Measurements from ENCODE around the gene CLCNKA.
"Not testable (repeated sequence)": the region's sequence is repeated elsewhere in the genome, so short reads cannot be mapped to it uniquely, and the experiment has no call there.

The CLCNKA gene

GRCh38 chr1:16061989-16062686 is 40.3 kb downstream of the CLCNKA start:
- H3K9ac ChIP-seq (ENCODE audit: low read depth, low read length); H3K27ac ChIP-seq (ENCODE audit: low read length); H3K36me3 ChIP-seq (ENCODE audit: insufficient read depth, low read depth, low read length); H3K27me3 ChIP-seq (ENCODE audit: insufficient read depth, low read length); H3K9me3 ChIP-seq (ENCODE audit: insufficient read depth, low read depth, low read length); H3K4me3 ChIP-seq (ENCODE audit: low read length); H3K4me1 ChIP-seq (ENCODE audit: insufficient read depth, low read length): not testable (repeated sequence)

GRCh38 chr1:16062687-16063075 is 40.8 kb downstream of the CLCNKA start:
- H3K27me3 ChIP-seq (ENCODE audit: insufficient read depth, low read length); H3K9ac ChIP-seq (ENCODE audit: low read depth, low read length); H3K27ac ChIP-seq (ENCODE audit: low read length); H3K4me3 ChIP-seq (ENCODE audit: low read length); H3K9me3 ChIP-seq (ENCODE audit: insufficient read depth, low read depth, low read length); H3K36me3 ChIP-seq (ENCODE audit: insufficient read depth, low read depth, low read length); H3K4me1 ChIP-seq (ENCODE audit: insufficient read depth, low read length): not testable (repeated sequence)

DNA sequence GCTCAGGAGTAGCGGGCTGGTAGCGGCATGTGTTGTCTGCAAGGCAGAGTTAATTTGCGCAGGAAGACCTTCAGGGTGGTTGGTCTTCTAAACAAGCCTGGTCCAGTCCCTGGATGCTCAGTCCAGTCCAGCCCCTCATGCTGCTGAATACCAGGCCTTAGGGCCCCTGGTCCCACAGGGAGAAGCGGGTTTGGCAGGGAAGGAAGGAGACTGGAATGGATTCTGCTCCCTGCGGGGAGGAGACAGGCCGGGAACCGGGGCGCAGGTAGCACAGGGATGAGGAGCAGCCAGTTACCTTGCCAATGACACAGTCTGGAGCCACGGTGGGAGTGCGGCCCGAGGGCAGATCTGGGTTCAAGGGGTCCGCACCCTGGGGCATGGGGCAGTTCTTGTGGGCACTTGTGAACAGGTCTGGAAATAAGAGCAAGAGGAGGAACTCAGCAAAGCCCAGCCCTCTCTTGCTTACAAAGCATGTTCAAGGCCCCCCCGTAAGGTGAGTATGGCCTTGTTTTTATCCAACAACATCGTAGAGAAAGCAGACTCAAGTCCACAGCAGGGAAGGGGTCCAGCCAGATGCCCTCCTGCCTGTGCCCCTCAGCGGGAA is 41.5 kb downstream of the CLCNKA start:
- Histone ChIP-seq H3K27me3 (ENCODE audit: insufficient read depth, low read length) (peaks cover 7% of the 10 kb centered on the region; the same call in 1 of the 2 replicates), H3K4me1 (ENCODE audit: insufficient read depth, low read length) (peaks cover 2% of the 10 kb centered on the region; the same call in 1 of the 2 replicates), H3K9me3 (ENCODE audit: insufficient read depth, low read depth, low read length) (no peaks in the 10 kb centered on the region), H3K9ac (ENCODE audit: low read depth, low read length) (no peak overlapping the region), H3K4me3 (ENCODE audit: low read length) (no peak overlapping the region), H3K27ac (ENCODE audit: low read length) (no peak overlapping the region), H3K36me3 (ENCODE audit: insufficient read depth, low read depth, low read length) (no peaks in the 10 kb centered on the region)

DNA sequence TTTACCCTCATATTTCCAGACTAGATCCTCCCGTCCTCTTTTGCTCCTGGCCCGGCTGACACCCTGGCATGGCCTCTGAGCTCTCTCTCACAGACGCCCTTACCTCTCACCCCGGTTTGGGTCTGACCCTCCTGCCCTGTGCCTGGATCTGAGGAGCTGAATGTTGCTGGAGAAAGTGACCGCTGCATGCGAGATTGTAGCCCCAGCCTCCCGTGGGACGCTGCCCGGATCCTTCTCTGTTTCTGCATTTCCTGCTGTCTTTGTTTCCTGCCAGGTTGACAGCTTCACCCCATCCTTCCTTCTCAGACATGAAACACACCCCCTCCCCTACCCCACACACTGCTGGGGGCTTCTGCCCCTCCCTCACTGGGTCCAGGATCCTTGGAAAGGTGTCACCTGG is 42.1 kb downstream of the CLCNKA start:
- H3K9me3 ChIP-seq (ENCODE audit: insufficient read depth, low read depth, low read length), result no peaks in the 10 kb centered on the region
- H3K4me1 ChIP-seq (ENCODE audit: insufficient read depth, low read length), result peaks cover 2% of the 10 kb centered on the region; the same call in 1 of the 2 replicates
- H3K36me3 ChIP-seq (ENCODE audit: insufficient read depth, low read depth, low read length), result no peaks in the 10 kb centered on the region
- H3K4me3 ChIP-seq (ENCODE audit: low read length), result no peak overlapping the region
- no peak overlapping the region for H3K27ac ChIP-seq (ENCODE audit: low read length)
- H3K9ac ChIP-seq (ENCODE audit: low read depth, low read length), result no peak overlapping the region
- peaks cover 7% of the 10 kb centered on the region; the same call in 1 of the 2 replicates for H3K27me3 ChIP-seq (ENCODE audit: insufficient read depth, low read length)

- H3K36me3 ChIP-seq (ENCODE audit: insufficient read depth, low read depth, low read length), result no peaks in the 10 kb centered on the region
- H3K9me3 ChIP-seq (ENCODE audit: insufficient read depth, low read depth, low read length), result no peaks in the 10 kb centered on the region
- no peak overlapping the region for H3K4me3 ChIP-seq (ENCODE audit: low read length)
- no peak overlapping the region for H3K27ac ChIP-seq (ENCODE audit: low read length)
- no peak overlapping the region for H3K9ac ChIP-seq (ENCODE audit: low read depth, low read length)
- peaks cover 2% of the 10 kb centered on the region; the same call in 1 of the 2 replicates for H3K4me1 ChIP-seq (ENCODE audit: insufficient read depth, low read length)
- peaks cover 7% of the 10 kb centered on the region; the same call in 1 of the 2 replicates for H3K27me3 ChIP-seq (ENCODE audit: insufficient read depth, low read length)
Observed at GRCh38 chr1:16064536-16065268, 42.9 kb downstream of the CLCNKA start.

GRCh38 chr1:16065269-16065576 is 43.4 kb downstream of the CLCNKA start:
- Histone ChIP-seq H3K27ac (ENCODE audit: low read length) (no peak overlapping the region), H3K27me3 (ENCODE audit: insufficient read depth, low read length) (peaks cover 7% of the 10 kb centered on the region; the same call in 1 of the 2 replicates), H3K9me3 (ENCODE audit: insufficient read depth, low read depth, low read length) (no peaks in the 10 kb centered on the region), H3K9ac (ENCODE audit: low read depth, low read length) (no peak overlapping the region), H3K4me3 (ENCODE audit: low read length) (no peak overlapping the region), H3K4me1 (ENCODE audit: insufficient read depth, low read length) (peaks cover 2% of the 10 kb centered on the region; the same call in 1 of the 2 replicates), H3K36me3 (ENCODE audit: insufficient read depth, low read depth, low read length) (no peaks in the 10 kb centered on the region)

- Histone ChIP-seq H3K4me1 (ENCODE audit: insufficient read depth, low read length) (peaks cover 2% of the 10 kb centered on the region; the same call in 1 of the 2 replicates), H3K4me3 (ENCODE audit: low read length) (no peak overlapping the region), H3K27me3 (ENCODE audit: insufficient read depth, low read length) (peaks cover 12% of the 10 kb centered on the region; the same call in 1 of the 2 replicates), H3K36me3 (ENCODE audit: insufficient read depth, low read depth, low read length) (no peaks in the 10 kb centered on the region), H3K27ac (ENCODE audit: low read length) (no peak overlapping the region), H3K9ac (ENCODE audit: low read depth, low read length) (no peak overlapping the region), H3K9me3 (ENCODE audit: insufficient read depth, low read depth, low read length) (no peaks in the 10 kb centered on the region)
Observed at GRCh38 chr1:16066245-16066644, 44.4 kb downstream of the CLCNKA start.

GRCh38 chr1:16067127-16067768 is 45.4 kb downstream of the CLCNKA start:
- Histone ChIP-seq H3K36me3 (ENCODE audit: insufficient read depth, low read depth, low read length) (no peaks in the 10 kb centered on the region), H3K9me3 (ENCODE audit: insufficient read depth, low read depth, low read length) (no peaks in the 10 kb centered on the region), H3K27ac (ENCODE audit: low read length) (no peak overlapping the region), H3K9ac (ENCODE audit: low read depth, low read length) (no peak overlapping the region), H3K27me3 (ENCODE audit: insufficient read depth, low read length) (peaks cover 22% of the 10 kb centered on the region), H3K4me3 (ENCODE audit: low read length) (no peak overlapping the region), H3K4me1 (ENCODE audit: insufficient read depth, low read length) (peaks cover 3% of the 10 kb centered on the region; the same call in 1 of the 2 replicates)

- H3K4me3 ChIP-seq (ENCODE audit: low read length), result no peak overlapping the region
- no peaks in the 10 kb centered on the region for H3K9me3 ChIP-seq (ENCODE audit: insufficient read depth, low read depth, low read length)
- no peaks in the 10 kb centered on the region for H3K36me3 ChIP-seq (ENCODE audit: insufficient read depth, low read depth, low read length)
- no peak overlapping the region for H3K27ac ChIP-seq (ENCODE audit: low read length)
- peaks cover 8% of the 10 kb centered on the region; the same call in 1 of the 2 replicates for H3K4me1 ChIP-seq (ENCODE audit: insufficient read depth, low read length)
- H3K27me3 ChIP-seq (ENCODE audit: insufficient read depth, low read length), result peaks cover 29% of the 10 kb centered on the region
- no peak overlapping the region for H3K9ac ChIP-seq (ENCODE audit: low read depth, low read length)
Observed at GRCh38 chr1:16067933-16068332, 46.1 kb downstream of the CLCNKA start.

GRCh38 chr1:16068356-16069270 is 46.8 kb downstream of the CLCNKA start:
- no peak overlapping the region for H3K27ac ChIP-seq (ENCODE audit: low read length)
- H3K9ac ChIP-seq (ENCODE audit: low read depth, low read length), result no peak overlapping the region
- H3K27me3 ChIP-seq (ENCODE audit: insufficient read depth, low read length), result peaks cover 33% of the 10 kb centered on the region
- peaks cover 8% of the 10 kb centered on the region; the same call in 1 of the 2 replicates for H3K4me1 ChIP-seq (ENCODE audit: insufficient read depth, low read length)
- H3K9me3 ChIP-seq (ENCODE audit: insufficient read depth, low read depth, low read length), result no peaks in the 10 kb centered on the region
- H3K36me3 ChIP-seq (ENCODE audit: insufficient read depth, low read depth, low read length), result no peaks in the 10 kb centered on the region
- no peak overlapping the region for H3K4me3 ChIP-seq (ENCODE audit: low read length)

All from iPS-20b (cell line).